Epithelial cell of prostate (primary cell): ENCODE results near the gene ACBD4.

ENCODE experiments used
- DNase-seq: peaks from one replicate; pipeline ENCODE4 v3.0.0-alpha.2; 2011; ENCODE audit warnings: low read depth, low spot score
- H3K27ac ChIP-seq: fragments of 450-650 bp; 2 replicates; pipeline ENCODE4 v1.5.1; 2017; ENCODE audit warnings: mild to moderate bottlenecking

The ACBD4 gene

DNA sequence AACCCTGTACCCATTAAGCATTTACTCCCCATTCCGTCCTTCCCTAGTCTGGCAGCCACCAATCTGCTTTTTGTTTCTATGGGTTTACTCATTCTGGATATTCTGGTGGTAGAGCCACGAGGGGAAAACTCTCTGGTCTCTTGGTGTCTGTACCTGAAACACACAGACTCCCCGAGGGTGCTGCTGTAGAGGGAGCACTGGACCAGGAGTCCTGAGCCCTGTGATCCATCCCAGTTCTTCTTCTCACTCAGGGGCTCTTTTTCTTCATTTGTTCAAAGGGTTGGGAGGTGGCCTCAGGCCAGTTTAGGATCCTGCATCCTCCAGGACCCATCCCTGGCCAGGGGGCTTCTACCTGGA is 40.2 kb downstream of the ACBD4 start:
- H3K27ac ChIP-seq = peak overlapping the region; percentile 100
- DNase-seq = no peak

DNA sequence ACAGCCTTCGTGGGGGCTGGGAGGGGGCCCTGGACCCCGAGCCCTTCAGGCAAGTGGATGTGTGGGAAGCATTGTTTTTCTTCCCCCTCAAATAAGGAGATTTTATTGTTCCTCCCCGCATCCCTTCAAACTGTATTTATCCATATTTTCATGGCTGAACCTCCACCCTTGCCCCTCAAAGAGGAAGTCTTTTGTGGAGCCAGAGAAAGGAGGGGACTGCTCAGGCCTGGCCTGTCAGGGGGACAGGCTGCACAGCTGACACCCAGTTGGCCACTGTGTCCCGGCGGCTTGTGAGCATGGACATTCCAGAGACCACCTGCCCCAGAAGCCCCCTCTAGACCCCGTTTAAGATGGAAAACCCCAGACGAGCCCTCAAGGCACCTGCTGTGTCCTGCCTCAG is 42.1 kb downstream of the ACBD4 start:
- no peak overlapping the region for H3K27ac ChIP-seq
- DNase-seq = no peak

DNA sequence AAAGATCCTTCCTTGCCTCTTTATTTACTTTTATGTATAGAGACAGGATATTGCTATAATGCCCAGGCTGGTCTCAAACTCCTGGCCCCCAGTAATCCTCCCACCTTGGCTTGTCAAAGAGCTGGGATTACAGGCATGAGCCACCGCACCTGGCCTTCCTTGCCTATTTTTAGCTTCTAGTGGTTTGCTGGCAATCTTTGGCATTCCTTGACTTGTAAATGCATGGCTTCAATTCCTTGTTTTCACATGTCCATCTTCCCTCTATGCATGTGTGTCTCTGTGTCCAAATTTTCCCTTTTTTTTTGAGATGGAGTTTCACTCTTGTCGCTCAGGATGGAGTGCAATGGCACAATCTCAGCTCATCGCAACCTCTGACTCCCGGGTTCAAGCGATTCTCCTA is 48.7 kb downstream of the ACBD4 start:
- DNase-seq = no peak
- H3K27ac ChIP-seq = peak overlapping the region; percentile 19

DNA sequence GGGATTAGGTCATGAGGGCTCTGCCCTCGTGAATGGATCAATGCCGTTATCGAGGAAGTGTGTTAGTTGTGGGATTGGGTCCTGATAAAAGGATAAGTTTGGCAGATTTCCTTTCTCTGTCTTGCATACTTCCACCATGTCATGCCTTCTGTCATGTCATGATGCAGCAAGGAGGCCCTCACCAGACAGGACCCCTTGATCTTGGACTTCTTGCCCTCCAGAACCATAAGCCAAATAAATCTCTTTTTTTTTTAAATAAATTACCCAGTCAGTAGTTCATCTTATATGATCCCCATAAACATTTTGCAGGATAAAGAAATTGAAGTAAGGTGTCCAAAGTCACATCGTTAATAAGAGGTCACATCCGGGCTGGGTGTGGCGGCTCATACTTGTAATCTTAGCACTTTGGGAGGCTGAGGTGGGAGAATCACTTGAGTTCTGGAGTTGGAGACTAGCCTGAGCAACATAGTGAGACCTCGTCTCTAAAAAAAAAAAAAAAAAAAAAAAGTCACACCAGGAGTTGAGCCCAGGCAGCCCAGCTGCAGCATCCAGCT is 51.4 kb downstream of the ACBD4 start:
- no peak overlapping the region for H3K27ac ChIP-seq
- no peak for DNase-seq

DNA sequence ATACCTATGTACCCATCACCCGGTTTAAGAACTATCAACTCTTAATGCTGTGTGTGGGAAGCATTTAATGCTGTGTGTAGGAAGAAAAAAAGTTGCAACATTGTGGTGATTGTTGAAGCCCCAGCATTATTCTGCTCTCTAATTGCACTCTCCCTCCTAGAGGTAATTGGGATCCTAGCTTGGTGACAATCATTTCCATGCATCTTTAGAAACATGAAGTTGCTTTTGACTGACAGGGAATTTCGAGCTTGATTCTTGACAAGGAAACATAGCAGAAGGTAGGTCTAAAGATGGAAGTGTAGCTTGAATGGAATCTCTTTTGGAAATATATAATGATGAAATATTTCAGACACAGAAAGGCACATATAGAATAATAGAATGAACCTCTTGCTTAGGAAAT is 53.5 kb downstream of the ACBD4 start:
- H3K27ac ChIP-seq = no peak overlapping the region
- DNase-seq = no peak

DNA sequence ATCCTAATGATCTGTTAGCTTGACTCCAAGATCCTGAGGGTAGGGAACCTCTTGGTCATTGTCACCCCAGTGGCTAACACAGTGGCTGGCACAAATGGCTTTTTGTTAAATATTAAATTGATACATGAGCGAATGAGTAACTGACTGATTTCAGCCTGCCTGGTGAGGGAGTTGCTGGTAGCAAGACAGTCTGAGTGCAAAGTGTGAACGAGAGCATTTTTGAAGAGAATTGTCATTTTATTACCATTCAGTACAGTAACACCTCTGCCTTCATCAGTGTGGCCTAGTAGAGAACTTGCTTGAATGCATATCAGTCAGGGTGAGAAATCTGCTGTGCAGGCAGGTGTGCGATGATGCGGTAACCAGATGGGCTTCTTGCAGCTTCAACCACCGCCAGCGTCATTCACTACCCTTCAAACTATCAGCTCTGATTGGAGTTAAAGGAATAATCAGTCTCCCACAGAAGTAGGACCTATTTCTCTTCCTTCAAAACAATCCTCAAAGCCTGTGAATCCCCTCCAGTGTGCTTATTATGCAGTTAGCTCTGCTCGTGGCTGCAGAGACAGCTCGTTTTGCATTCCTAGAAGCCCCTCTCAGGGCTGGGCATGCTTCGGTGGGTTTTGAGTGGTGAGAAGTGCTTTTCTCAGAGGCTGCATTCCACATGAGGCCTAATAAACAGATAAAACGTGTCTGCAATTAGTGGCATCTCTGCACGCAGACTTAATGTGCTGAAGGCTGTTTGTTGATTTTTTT is 55.2 kb downstream of the ACBD4 start:
- H3K27ac ChIP-seq = no peak overlapping the region
- no peak for DNase-seq
